ENCODE data around the gene CLDND2.

CLDND2 gene

DNA sequence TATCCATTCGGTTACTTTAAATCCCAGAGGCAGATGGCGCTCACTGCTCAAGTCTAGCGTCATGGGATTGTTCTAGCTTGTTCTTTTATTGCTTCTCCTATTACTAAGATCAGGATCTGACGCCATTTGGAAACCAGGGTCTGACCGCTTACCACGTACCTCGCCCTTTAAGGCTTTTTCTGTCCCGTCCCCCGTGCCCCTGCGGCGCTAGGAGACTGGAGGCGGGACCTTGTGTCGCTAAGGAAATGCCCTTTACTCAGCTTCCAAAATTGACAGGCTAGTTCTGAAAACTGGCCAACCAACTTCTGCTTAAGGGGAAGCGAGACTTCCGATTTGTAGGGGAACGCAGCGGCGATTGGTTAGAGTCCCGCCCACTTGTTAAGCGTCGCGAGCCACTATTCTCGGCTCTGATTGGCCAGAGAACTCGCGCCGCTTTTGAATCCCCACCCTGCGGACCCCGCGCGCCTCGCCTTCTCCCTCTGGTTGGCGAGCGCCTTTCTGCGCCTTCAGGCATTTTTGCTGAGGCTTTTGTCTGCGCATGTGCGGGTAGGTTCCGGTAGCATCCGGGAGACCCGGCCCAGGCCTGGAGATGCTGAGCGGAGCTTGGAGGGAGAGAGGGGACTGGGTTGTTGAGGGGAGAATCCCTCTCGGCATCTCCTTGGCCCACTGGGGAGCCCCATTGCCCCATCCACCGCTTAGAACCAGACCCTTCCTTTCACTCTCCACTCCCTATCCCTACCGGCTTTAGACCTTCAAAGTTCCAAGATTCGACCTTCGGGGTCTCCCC, 25.4 kb upstream of the CLDND2 start:
- peak overlapping the region; percentile 43 for H3K27ac Mint-ChIP-seq
- no peaks in the 10 kb centered on the region for H3K9me3 Mint-ChIP-seq
- peak; percentile 75 to 84 for DNase-seq (ENCODE audit: low spot score in 2 of 2)
- H3K36me3 Mint-ChIP-seq: no peaks in the 10 kb centered on the region
- ATAC-seq (ENCODE audit: low read depth): peak; percentile 81
- peak overlapping the region; percentile 92 for H3K4me3 Mint-ChIP-seq
- H3K27me3 Mint-ChIP-seq: peaks cover 2% of the 10 kb centered on the region
- peaks cover 15% of the 10 kb centered on the region for H3K4me1 Mint-ChIP-seq

DNA sequence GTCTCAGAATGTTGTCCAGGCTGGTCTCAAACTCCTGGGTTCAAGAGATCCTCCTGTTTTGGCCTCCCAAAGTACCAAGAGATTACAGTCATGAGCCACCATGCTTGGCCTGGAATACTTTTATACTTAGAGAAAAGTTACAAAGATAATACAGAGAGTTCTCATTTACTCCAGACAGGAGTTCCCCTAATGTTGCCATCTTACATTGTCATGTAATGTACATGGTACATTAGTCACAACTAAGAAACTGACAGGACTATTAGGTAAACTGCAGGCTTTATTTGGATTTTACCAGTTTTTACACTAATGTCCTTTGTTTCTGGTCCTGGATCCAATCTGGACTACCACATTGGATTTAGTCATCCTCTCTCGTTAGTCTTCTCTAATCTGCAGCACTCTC, 23.9 kb upstream of the CLDND2 start:
- Mint-ChIP-seq H3K27me3 (peaks cover 2% of the 10 kb centered on the region), H3K36me3 (no peaks in the 10 kb centered on the region), H3K9me3 (no peaks in the 10 kb centered on the region), H3K4me3 (no peak overlapping the region), H3K27ac (no peak overlapping the region), H3K4me1 (peaks cover 15% of the 10 kb centered on the region)
- DNase-seq (ENCODE audit: low spot score in 2 of 2): no peak
- ATAC-seq (ENCODE audit: low read depth): no peak

DNA sequence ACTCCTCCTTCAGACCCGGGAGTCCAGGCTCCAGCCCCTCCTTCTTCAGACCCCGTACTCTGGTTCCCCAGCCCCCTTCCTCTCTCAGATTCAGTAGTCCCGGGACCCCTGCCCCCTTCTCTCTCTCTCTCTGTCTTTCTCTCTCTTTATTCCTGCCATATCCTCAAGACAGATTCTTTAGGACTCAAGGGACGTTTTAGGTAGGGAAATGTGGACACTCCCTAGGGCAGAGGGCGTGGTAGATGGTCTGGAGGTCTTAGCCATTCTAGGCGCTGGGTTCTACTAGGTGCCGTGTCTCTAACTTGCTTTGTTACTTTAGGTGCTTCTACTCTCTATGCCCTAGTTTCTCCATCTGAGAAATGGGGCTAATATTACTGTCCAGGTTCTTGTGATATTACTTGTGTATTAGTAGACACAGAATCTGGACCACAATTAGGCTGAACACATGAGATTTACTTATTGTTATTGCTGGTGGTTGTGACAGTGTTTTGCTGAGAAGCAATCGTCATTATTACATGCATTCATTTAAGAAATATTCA, 22.3 kb upstream of the CLDND2 start:
- peaks cover 2% of the 10 kb centered on the region for H3K27me3 Mint-ChIP-seq
- no peaks in the 10 kb centered on the region for H3K36me3 Mint-ChIP-seq
- no peak for DNase-seq (ENCODE audit: low spot score in 2 of 2)
- H3K9me3 Mint-ChIP-seq: no peaks in the 10 kb centered on the region
- no peak overlapping the region for H3K27ac Mint-ChIP-seq
- H3K4me3 Mint-ChIP-seq: no peak overlapping the region
- ATAC-seq (ENCODE audit: low read depth): no peak
- H3K4me1 Mint-ChIP-seq: peaks cover 15% of the 10 kb centered on the region

DNA sequence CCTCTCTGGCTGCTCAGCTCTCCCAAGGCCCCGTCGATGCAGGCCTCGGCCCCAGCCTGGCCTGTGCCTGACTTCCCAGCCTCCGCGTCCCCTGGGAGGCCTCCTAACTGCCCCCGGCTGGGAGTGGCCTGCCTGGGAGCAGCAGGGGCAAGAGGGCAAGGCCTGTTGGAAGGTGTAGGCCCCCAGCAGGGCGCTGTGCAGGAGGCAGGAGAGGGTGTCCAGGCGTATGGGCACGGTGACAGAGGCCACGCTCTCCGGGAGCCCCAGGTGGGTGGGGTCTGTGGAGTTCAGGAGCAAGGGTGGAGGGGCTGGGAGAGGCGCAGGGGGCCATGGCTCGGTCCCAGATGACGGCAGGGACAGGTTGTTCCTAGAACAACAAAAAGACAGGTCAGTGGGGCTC, 20.3 kb upstream of the CLDND2 start:
- no peaks in the 10 kb centered on the region for H3K36me3 Mint-ChIP-seq
- H3K4me3 Mint-ChIP-seq: no peak overlapping the region
- H3K9me3 Mint-ChIP-seq: no peaks in the 10 kb centered on the region
- H3K27ac Mint-ChIP-seq: no peak overlapping the region
- peaks cover 2% of the 10 kb centered on the region for H3K27me3 Mint-ChIP-seq
- DNase-seq (ENCODE audit: low spot score in 2 of 2) (no peak), ATAC-seq (ENCODE audit: low read depth) (no peak)
- peaks cover 8% of the 10 kb centered on the region for H3K4me1 Mint-ChIP-seq

DNA sequence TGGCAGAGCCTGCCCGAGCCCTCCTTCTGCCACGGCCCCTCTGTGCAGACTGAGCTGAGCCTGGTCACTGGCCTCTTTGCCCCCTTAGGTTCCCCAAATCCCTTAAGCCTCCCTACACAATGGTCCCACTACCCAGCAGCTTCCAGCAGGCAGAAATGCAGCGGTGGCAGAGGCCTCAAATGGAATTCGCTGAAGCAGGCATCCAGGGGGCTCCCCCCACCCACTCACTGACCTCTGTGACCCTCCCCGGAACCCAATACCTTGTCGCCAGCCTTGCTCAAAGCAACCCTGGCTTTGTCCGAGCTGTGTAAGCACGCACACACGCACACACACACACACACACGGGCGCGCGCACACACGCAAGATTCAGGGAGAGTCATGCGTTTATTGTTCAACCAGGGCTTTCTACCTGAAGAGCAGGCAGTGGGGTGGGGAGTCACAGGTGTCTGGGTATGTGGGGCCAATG, 19.2 kb upstream of the CLDND2 start, which contains the start of gene LIM2:
Gene LIM2, minus strand, starts transcription at position 51 of the 466 bp plus-strand sequence. CDS start 531 bp downstream, outside the sequence.
- H3K9me3 Mint-ChIP-seq: no peaks in the 10 kb centered on the region
- no peaks in the 10 kb centered on the region for H3K36me3 Mint-ChIP-seq
- ATAC-seq (ENCODE audit: low read depth) (no peak), DNase-seq (ENCODE audit: low spot score in 2 of 2) (no peak)
- no peak within 1 kb of the TSS for H3K4me3 Mint-ChIP-seq
- H3K27me3 Mint-ChIP-seq: peaks cover 2% of the 10 kb centered on the region
- no peak within 1 kb of the TSS for H3K27ac Mint-ChIP-seq
- peaks cover 3% of the 10 kb centered on the region for H3K4me1 Mint-ChIP-seq

DNA sequence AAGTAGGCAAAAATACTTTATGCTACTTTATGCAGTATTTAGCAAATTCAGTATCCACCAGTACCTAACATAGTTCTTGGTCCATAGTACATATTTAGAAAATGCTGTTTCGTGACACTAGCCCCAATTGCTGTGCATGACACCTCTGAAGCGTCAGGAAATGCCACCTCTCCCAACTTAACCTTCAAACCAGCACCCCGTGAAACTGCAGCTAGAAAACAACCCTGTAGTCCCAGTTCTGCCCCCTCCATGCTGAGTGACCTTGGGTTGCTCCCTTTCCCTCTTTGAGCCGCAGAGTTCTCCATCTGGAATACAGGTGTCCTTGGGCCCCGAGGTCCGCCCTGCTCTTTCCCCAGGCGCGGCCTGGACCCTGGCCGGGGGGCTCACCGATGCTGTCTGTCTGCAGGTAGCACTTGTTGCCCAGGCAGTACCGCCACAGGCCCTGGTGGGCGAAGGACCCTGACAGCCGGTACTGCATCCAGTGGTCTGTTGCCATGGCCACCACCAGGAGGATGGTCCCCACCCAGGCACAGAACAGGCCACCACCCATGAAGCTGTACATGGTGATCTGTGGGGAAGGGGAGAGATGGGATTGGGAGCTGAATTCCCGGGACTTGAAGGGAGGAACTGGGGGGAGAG, 18.2 kb upstream of the CLDND2 start:
- H3K4me1 Mint-ChIP-seq: peaks cover 3% of the 10 kb centered on the region
- H3K27me3 Mint-ChIP-seq: peaks cover 2% of the 10 kb centered on the region
- no peak overlapping the region for H3K4me3 Mint-ChIP-seq
- no peak overlapping the region for H3K27ac Mint-ChIP-seq
- H3K36me3 Mint-ChIP-seq: no peaks in the 10 kb centered on the region
- no peak for ATAC-seq (ENCODE audit: low read depth)
- DNase-seq (ENCODE audit: low spot score in 2 of 2): no peak
- no peaks in the 10 kb centered on the region for H3K9me3 Mint-ChIP-seq

DNA sequence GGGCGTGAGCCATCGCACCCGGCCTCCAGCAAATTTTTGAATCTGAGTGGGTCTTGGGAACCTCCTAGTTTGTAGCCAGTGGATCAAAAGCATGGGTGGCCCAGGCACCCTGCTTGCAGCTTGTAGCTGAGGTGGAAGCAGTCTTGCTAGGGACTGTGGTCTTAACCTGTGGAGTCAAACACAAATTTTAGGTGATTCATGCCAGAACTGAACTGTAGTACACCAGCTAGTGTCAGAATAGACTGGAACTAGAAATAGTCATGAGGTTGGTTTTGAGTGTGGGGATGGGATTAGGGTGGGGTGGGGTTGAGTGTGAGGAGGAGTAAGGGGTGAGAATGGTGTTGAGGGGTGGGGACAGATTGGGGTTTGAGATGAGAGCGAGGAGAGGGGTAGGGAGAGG, 13.2 kb upstream of the CLDND2 start:
- Mint-ChIP-seq H3K9me3 (no peaks in the 10 kb centered on the region), H3K4me3 (no peak overlapping the region), H3K36me3 (peaks cover 5% of the 10 kb centered on the region), H3K4me1 (no peaks in the 10 kb centered on the region), H3K27me3 (no peaks in the 10 kb centered on the region), H3K27ac (no peak overlapping the region)
- DNase-seq (ENCODE audit: low spot score in 2 of 2): no peak
- ATAC-seq (ENCODE audit: low read depth): no peak

DNA sequence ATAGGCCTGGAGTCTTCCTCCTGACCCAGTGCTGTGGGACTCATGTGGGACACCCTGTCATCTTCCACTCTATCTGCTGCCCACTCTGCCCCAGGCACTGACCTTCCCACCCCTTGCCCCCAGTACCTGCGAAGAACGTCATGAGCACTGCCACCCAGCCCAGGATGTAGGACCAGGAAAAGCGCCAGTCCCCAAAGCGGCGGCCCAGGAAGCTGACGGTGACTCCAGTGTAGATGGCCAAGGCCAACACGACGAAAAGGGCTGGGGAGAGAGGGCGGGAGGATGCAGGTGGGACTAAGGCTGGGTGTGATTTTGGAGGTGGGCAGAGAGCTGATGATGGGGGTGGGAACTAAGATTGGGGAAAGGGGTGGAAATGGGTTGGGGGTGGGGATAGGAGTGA, 11.6 kb upstream of the CLDND2 start:
- DNase-seq (ENCODE audit: low spot score in 2 of 2) (no peak), ATAC-seq (ENCODE audit: low read depth) (no peak)
- Mint-ChIP-seq H3K27me3 (no peaks in the 10 kb centered on the region), H3K27ac (no peak overlapping the region), H3K36me3 (peaks cover 5% of the 10 kb centered on the region), H3K4me1 (peaks cover under 1% of the 10 kb centered on the region), H3K9me3 (no peaks in the 10 kb centered on the region), H3K4me3 (no peak overlapping the region)

DNA sequence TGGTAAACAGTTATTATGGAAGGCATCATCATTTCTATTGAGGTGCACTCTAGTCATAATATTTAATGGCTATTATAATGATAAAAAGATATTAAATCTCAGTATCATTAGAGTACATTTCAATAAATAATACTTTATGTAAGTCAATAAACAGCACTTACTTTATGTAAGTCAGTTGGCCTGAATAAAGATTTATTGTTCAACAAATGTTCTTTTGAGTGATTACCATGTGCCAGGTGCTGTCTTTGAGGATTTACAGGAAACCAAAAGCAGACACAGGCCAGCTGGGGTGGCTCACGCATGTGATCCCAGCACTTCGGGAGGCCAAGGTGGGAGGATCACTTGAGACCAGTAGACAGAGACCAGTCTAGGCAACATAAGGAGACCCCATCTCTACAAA, 8.6 kb upstream of the CLDND2 start:
- peaks cover 5% of the 10 kb centered on the region for H3K36me3 Mint-ChIP-seq
- no peak for ATAC-seq (ENCODE audit: low read depth)
- peaks cover 8% of the 10 kb centered on the region for H3K4me1 Mint-ChIP-seq
- no peaks in the 10 kb centered on the region for H3K27me3 Mint-ChIP-seq
- DNase-seq (ENCODE audit: low spot score in 2 of 2): no peak
- H3K27ac Mint-ChIP-seq: no peak overlapping the region
- no peaks in the 10 kb centered on the region for H3K9me3 Mint-ChIP-seq
- no peak overlapping the region for H3K4me3 Mint-ChIP-seq

DNA sequence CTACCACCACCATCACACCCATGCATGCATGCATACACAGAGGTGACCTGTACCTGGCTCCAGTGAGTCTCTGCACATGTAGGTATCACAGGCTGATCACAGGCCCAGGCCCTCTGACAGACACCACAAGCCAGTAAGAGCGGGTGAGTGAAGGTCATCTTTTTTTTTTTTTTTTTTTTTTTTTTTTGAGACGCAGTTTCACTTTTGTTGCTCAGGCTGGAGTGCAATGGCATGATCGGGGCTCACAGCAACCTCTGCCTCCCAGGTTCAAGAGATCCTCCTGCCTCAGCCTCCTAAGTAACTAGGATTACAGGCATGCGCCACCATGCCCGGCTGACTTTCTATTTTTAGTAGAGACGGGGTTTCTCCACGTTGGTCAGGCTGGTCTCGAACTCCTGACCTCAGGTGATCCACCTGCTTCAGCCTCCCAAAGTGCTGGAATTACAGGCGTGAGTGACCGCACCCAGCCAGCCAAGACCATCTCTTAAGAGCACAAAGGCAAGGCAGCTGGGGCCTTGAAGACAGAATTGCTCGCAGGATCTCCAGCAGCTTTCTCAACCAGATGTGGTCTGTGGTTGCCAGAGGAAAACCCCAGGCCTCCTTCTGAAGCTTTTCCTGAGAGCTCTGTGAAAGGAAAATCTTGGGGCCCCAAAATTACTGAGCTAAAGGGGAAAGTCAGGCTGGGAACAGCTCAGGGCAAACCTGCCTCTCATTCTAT, 6.9 kb upstream of the CLDND2 start:
- H3K9me3 Mint-ChIP-seq: no peaks in the 10 kb centered on the region
- no peaks in the 10 kb centered on the region for H3K27me3 Mint-ChIP-seq
- no peak overlapping the region for H3K27ac Mint-ChIP-seq
- H3K4me3 Mint-ChIP-seq: no peak overlapping the region
- peaks cover 10% of the 10 kb centered on the region for H3K4me1 Mint-ChIP-seq
- DNase-seq (ENCODE audit: low spot score in 2 of 2): no peak
- no peak for ATAC-seq (ENCODE audit: low read depth)
- H3K36me3 Mint-ChIP-seq: peaks cover 3% of the 10 kb centered on the region

DNA sequence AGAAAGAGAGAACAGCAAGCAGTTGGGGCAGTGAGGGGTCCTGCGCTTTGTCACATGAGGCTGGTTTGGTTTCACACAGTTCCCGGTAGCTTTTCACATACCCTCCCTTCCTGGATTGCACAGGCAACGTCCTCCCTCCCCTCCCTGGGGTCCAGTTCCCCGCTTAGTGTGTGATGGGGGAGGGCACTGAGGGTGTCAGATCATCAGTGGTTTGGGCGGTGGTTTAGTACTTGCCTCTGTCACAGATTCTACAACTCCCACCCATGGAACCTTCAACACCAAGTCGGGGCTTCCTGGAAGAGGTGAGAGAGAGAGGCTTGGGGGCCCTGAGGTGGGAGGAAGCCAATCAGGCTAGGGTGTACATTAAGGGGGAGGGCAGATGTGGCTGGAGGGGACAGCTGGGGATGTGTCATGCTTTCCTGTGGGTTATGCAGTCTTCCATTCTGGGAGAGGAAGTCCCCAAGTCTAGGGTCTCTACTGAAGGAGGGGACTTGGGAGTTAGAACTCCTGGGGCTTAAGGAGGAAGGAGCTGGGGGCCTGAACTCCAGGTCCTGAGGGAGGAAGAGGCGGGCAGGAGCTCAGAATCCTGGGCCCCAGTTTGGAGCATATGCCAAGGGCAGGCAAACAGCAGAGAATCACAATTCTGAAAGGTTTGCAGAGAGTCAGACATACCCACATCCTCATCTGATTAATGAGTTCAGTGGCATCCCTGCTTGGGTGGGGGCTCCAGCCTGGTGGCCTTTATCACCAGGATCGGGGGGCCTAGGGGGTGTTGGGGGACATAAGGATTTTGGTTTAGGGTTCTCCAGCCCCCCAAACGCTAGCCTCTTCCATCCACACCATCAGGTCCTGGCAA, 4.1 kb upstream of the CLDND2 start, which contains the start of gene NKG7:
Gene NKG7, minus strand, starts transcription at position 6 of the 856 bp plus-strand sequence. CDS start 119 bp downstream, outside the sequence.
- no peaks in the 10 kb centered on the region for H3K27me3 Mint-ChIP-seq
- no peak for ATAC-seq (ENCODE audit: low read depth)
- no peak for DNase-seq (ENCODE audit: low spot score in 2 of 2)
- H3K4me3 Mint-ChIP-seq: no peak within 1 kb of the TSS
- H3K9me3 Mint-ChIP-seq: no peaks in the 10 kb centered on the region
- peaks cover 14% of the 10 kb centered on the region for H3K4me1 Mint-ChIP-seq
- no peak within 1 kb of the TSS for H3K27ac Mint-ChIP-seq
- H3K36me3 Mint-ChIP-seq: no peaks in the 10 kb centered on the region

DNA sequence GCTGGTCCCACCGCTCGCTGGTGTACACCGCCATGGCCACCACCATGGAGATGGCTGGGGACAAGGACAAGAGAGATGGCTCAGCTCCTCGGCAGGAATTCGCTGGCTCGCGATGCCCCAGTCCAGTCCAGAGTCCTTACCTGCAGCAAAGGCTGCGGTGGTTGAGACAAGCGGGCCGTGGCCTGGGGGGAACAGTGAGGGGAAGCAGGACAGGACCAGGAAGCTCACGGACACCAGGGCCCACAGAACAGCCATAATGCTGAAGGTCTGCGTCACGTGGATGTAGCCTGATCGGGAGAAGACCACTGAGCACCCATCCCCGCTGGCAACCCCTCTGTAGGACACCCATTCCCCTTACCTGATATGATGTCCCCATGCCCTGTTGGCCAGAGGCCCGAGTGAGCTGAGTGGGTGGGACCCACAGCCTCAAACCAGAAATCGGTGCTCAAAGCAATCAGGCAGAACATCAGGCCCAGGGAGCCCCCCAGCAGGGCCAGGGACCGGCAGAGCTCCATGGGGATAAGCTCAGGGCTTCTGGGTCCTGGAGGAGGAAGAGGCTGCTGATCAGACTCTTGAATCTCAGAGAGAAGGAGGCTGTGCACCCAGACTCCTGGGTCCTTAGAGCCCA, 3.3 kb upstream of the CLDND2 start:
- Mint-ChIP-seq H3K27ac (no peak overlapping the region), H3K27me3 (no peaks in the 10 kb centered on the region), H3K4me3 (no peak overlapping the region), H3K4me1 (peaks cover 14% of the 10 kb centered on the region), H3K9me3 (no peaks in the 10 kb centered on the region), H3K36me3 (no peaks in the 10 kb centered on the region)
- DNase-seq (ENCODE audit: low spot score in 2 of 2) (no peak), ATAC-seq (ENCODE audit: low read depth) (no peak)

DNA sequence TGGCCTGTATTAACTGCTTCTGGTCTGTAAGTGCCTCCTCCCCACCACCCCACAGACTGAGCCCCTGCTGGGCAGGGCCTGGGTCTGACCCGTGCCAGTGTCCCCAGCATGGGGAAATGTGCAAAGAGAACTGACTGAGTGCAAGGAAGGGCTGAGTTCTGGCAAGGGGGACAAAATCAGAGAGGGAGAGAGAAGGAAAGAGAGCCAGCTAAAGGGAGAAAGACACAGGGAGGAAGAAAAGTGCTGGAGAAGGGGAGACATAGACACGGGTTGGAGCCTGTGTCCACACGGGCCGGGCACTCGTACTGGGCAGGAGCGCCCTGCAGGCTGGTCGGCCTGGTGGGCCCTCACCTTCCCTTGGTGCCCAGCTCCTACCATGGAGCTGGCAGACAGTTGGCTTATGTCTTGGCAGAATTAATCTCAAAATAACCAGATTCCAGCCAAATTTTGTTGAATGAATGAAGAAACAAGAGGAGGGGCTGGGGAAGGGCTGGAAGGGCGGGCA, 2.4 kb upstream of the CLDND2 start:
- Mint-ChIP-seq H3K27me3 (no peaks in the 10 kb centered on the region), H3K27ac (no peak overlapping the region), H3K4me3 (no peak overlapping the region), H3K4me1 (peaks cover 20% of the 10 kb centered on the region), H3K9me3 (no peaks in the 10 kb centered on the region), H3K36me3 (no peaks in the 10 kb centered on the region)
- ATAC-seq (ENCODE audit: low read depth) (no peak), DNase-seq (ENCODE audit: low spot score in 2 of 2) (no peak)

All from memory B cell (primary cell).